ENCODE data around the gene TM7SF2.
A peak's percentile ranks its signal among the peaks of the same experiment; 100 is the strongest.

The TM7SF2 gene

GRCh38 chr11:65066805-65067291 is 44.8 kb upstream of the TM7SF2 start:
- H3K27me3 ChIP-seq (replicated peaks) = no peaks in the 10 kb centered on the region
- no peak overlapping the region for H3K27ac ChIP-seq
- H3K36me3 ChIP-seq (replicated peaks) = no peaks in the 10 kb centered on the region
- in situ Hi-C loops (cut with HindIII; ENCODE audit: low pct_ligation_motif_present, low sequenced_read_pairs) = no loop called here
- no peak for DNase-seq
- TF ChIP-seq, protein P1, sequence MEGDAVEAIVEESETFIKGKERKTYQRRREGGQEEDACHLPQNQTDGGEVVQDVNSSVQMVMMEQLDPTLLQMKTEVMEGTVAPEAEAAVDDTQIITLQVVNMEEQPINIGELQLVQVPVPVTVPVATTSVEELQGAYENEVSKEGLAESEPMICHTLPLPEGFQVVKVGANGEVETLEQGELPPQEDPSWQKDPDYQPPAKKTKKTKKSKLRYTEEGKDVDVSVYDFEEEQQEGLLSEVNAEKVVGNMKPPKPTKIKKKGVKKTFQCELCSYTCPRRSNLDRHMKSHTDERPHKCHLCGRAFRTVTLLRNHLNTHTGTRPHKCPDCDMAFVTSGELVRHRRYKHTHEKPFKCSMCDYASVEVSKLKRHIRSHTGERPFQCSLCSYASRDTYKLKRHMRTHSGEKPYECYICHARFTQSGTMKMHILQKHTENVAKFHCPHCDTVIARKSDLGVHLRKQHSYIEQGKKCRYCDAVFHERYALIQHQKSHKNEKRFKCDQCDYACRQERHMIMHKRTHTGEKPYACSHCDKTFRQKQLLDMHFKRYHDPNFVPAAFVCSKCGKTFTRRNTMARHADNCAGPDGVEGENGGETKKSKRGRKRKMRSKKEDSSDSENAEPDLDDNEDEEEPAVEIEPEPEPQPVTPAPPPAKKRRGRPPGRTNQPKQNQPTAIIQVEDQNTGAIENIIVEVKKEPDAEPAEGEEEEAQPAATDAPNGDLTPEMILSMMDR (IDR thresholded peaks at IDR 0.05; ENCODE audit: low read depth, low read length, missing control alignments) = no peak
- H3K4me3 ChIP-seq (ENCODE audit: low read depth, low read length) = no peak overlapping the region

DNA sequence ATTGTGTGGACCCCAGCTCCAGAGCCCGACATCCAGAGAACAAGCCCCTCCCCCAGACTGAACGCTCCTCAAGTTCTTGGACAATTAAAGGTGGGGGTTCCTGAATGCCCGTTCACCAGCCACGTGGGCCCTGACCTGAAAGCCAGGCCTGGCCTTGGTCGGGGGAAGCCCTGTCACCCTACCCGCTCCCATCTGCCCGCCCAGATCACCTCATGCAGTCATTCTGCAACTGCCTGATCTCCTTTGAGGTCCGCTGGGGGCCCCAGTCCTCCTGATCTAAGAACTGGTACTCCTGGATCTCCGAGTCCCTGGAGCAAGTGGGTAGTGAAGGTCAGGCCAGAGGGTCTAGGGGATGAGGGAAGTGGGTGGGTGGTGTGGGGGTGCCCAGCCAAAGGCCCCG is 44.2 kb upstream of the TM7SF2 start:
- in situ Hi-C loops (cut with HindIII; ENCODE audit: low pct_ligation_motif_present, low sequenced_read_pairs) = no loop called here
- Histone ChIP-seq H3K27me3 (replicated peaks) (no peaks in the 10 kb centered on the region), H3K4me3 (ENCODE audit: low read depth, low read length) (no peak overlapping the region), H3K27ac (no peak overlapping the region), H3K36me3 (replicated peaks) (no peaks in the 10 kb centered on the region)
- no peak for DNase-seq
- TF ChIP-seq, protein P1 (IDR thresholded peaks at IDR 0.05; ENCODE audit: low read depth, low read length, missing control alignments) = no peak

GRCh38 chr11:65069217-65069616 is 42.5 kb upstream of the TM7SF2 start:
- no peak for DNase-seq
- TF ChIP-seq, protein P1 (IDR thresholded peaks at IDR 0.05; ENCODE audit: low read depth, low read length, missing control alignments) = no peak
- Histone ChIP-seq H3K4me3 (ENCODE audit: low read depth, low read length) (no peak overlapping the region), H3K36me3 (replicated peaks) (no peaks in the 10 kb centered on the region), H3K27me3 (replicated peaks) (no peaks in the 10 kb centered on the region), H3K27ac (no peak overlapping the region)
- in situ Hi-C loops (cut with HindIII; ENCODE audit: low pct_ligation_motif_present, low sequenced_read_pairs) = no loop called here

DNA sequence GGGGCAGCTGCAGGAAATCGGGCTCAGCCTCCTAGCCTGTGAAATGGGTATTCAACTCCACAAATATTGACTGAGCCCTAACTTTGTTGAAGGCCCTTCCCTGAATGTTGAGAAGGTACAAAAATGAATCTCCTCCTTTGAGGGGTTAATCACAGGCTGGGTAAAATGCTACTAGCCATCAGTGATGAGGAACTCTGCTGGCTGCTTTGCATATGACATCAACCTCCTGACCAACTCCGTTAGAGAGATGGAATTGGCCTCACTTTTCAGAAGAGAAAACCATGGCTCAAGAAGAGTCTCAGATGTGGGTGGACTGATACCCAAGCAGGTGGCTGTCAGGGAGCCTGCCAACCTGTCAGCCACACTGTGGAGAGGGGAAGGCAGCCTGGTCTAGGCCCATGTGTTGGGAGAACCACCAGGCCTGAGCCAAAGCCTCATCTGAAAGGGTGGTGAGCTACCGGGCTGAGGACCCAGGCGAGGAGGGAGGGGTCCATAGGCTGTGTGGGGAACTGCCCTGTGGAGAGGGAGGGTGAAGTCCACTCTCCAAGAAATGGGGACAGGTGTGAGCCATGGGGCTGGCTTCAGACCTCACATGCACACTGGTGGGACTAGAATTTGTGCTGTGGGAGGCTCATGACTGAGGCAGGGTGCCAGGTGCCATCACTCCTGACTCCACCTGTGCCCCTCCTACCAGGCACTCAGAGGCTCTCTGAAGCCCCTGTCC is 39.6 kb upstream of the TM7SF2 start:
- no peak overlapping the region for H3K4me3 ChIP-seq (ENCODE audit: low read depth, low read length)
- DNase-seq = no peak
- H3K36me3 ChIP-seq (replicated peaks) = no peaks in the 10 kb centered on the region
- TF ChIP-seq, protein P1 (IDR thresholded peaks at IDR 0.05; ENCODE audit: low read depth, low read length, missing control alignments) = peak; percentile 18
- in situ Hi-C loops (cut with HindIII; ENCODE audit: low pct_ligation_motif_present, low sequenced_read_pairs) = no loop called here
- H3K27me3 ChIP-seq (replicated peaks) = no peaks in the 10 kb centered on the region
- H3K27ac ChIP-seq = no peak overlapping the region

DNA sequence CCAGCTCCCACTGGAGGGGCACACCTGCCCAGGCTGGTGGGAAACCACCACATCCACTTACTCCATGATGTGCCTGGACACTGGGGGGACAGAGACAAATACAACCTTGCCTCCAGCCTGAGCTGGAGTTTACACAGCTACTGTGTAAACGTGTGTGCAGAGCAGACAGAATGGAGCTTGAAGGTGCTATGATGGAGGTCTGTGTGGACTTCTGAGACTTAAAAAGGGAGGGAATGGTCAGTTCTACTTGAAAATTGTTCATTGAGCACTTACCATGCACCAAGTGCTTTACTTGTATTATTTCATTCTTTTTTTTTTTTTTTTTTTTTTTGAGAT is 39.1 kb upstream of the TM7SF2 start:
- in situ Hi-C loops (cut with HindIII; ENCODE audit: low pct_ligation_motif_present, low sequenced_read_pairs) = no loop called here
- Histone ChIP-seq H3K27me3 (replicated peaks) (no peaks in the 10 kb centered on the region), H3K36me3 (replicated peaks) (no peaks in the 10 kb centered on the region), H3K4me3 (ENCODE audit: low read depth, low read length) (no peak overlapping the region), H3K27ac (no peak overlapping the region)
- no peak for DNase-seq
- TF ChIP-seq, protein P1 (IDR thresholded peaks at IDR 0.05; ENCODE audit: low read depth, low read length, missing control alignments) = no peak

GRCh38 chr11:65077451-65077850 is 34.2 kb upstream of the TM7SF2 start:
- no peak overlapping the region for H3K27ac ChIP-seq
- in situ Hi-C loops (cut with HindIII; ENCODE audit: low pct_ligation_motif_present, low sequenced_read_pairs) = no loop called here
- TF ChIP-seq, protein P1 (IDR thresholded peaks at IDR 0.05; ENCODE audit: low read depth, low read length, missing control alignments) = no peak
- H3K27me3 ChIP-seq (replicated peaks) = no peaks in the 10 kb centered on the region
- DNase-seq = no peak
- H3K4me3 ChIP-seq (ENCODE audit: low read depth, low read length) = no peak overlapping the region
- no peaks in the 10 kb centered on the region for H3K36me3 ChIP-seq (replicated peaks)
